AG09309 (cell line): Measurements from ENCODE around the gene EXOC4.

Experiments used
- DNase-seq: peaks from one replicate; pipeline ENCODE4 v3.0.0-alpha.2; 2010; ENCODE audit warnings: low read depth
- H3K4me3 ChIP-seq: 2 replicates; pipeline ENCODE4 v1.5.1; 2011; ENCODE audit warnings: mild to moderate bottlenecking, low read depth, low read length, moderate library complexity; ENCODE audit not compliant: control insufficient read depth
- TF ChIP-seq, protein P1 (sequence below): IDR thresholded peaks from 2 replicates; pipeline ENCODE4 v1.5.1; 2011; ENCODE audit warnings: mild to moderate bottlenecking, low read depth, low read length, inconsistent platforms; ENCODE audit not compliant: insufficient read depth, control insufficient read depth; ENCODE audit errors: missing control alignments

Gene EXOC4

DNA sequence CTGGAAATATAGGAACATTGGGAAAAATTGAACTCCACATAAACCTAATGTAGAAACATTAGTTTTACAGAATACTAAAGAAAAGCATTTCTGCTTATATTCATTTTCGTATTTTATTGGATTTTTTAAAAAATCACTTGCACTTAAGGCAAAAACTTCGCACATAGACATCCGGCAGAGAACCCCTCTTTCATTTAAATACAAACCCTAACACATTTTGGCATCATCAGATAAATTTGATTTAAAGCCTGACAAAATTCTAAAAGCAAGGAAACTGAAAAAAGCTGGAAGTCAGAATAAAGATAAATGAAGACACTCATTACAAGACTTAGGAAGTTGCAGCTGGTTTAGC, 396 bp upstream of the EXOC4 start:
- TF ChIP-seq, protein P1, sequence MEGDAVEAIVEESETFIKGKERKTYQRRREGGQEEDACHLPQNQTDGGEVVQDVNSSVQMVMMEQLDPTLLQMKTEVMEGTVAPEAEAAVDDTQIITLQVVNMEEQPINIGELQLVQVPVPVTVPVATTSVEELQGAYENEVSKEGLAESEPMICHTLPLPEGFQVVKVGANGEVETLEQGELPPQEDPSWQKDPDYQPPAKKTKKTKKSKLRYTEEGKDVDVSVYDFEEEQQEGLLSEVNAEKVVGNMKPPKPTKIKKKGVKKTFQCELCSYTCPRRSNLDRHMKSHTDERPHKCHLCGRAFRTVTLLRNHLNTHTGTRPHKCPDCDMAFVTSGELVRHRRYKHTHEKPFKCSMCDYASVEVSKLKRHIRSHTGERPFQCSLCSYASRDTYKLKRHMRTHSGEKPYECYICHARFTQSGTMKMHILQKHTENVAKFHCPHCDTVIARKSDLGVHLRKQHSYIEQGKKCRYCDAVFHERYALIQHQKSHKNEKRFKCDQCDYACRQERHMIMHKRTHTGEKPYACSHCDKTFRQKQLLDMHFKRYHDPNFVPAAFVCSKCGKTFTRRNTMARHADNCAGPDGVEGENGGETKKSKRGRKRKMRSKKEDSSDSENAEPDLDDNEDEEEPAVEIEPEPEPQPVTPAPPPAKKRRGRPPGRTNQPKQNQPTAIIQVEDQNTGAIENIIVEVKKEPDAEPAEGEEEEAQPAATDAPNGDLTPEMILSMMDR, result no peak
- no peak for DNase-seq
- H3K4me3 ChIP-seq, result no peak overlapping the region

- DNase-seq, result no peak
- peak overlapping the region; percentile 81 for H3K4me3 ChIP-seq
- TF ChIP-seq, protein P1, result no peak
These were observed 619 bp downstream of the EXOC4 start for GRCh38 chr7:133253519-133253875.

DNA sequence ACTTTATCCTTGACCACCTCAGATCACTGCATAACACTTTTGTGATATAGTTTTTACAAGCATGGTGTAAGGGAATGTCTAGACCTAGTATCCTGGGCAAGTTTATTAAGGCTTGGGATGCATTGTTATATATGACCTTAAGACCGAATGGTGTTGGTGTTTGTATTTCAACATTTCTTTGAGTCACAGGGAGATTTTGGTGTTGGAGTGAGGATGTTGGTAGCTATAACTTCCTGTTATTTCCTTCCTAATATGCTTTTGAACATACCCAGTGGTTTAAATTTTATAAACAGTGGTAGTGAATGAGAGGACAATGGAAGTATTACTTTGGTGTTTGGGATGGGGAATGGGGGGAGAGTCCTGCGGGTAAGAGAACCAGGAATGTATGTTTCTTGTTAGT, 2.6 kb downstream of the EXOC4 start:
- no peak overlapping the region for H3K4me3 ChIP-seq
- TF ChIP-seq, protein P1, result no peak
- DNase-seq, result no peak

- TF ChIP-seq, protein P1, result no peak
These were observed 5.3 kb downstream of the EXOC4 start for GRCh38 chr7:133258174-133258573.

DNA sequence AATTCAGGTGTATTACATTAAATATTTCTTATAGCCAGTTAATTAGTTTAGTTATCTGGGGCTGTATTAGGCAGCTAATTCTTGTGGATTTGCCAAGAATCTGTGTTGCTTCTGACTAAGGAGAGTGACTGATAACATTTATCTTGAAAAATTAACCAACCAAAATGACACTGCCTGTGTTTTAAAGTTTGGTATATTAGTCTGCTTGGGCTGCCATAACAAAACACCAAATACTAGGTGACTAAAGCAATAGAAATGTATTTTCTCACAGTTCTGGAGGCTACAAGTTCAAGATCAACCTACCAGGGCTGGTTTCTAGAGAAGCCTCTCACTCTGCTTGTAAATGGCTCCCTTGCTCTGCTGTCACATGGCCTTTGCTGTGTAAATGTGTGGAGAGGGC, 12.9 kb downstream of the EXOC4 start:
- no peak for DNase-seq
- TF ChIP-seq, protein P1, result no peak
- H3K4me3 ChIP-seq, result no peak overlapping the region

More at GRCh38 chr7:133258174-133258573, 5.3 kb downstream of the EXOC4 start:
- DNase-seq, result no peak
- no peak overlapping the region for H3K4me3 ChIP-seq

- TF ChIP-seq, protein P1, result no peak
- no peak for DNase-seq
- H3K4me3 ChIP-seq, result no peak overlapping the region
These were observed 15.5 kb downstream of the EXOC4 start for GRCh38 chr7:133268355-133268754.

DNA sequence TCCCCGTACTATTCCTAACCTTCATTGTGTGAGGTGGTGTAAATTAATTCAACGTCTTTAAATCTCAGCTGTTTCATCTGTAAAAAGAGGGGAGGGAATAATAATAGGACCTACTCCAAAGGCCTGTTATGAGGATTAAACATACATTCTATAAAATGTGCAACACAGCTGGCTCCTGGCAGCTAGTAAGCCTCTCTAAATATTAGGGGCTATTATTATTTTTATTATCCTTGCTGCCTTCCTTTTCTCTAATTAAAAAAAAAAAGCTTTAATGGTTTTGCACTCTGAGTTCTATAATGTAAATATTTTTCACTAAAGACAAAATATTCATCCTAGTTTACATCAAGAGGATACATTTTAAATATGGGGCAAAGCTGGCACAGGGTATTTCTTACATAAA, 19.5 kb downstream of the EXOC4 start:
- H3K4me3 ChIP-seq, result no peak overlapping the region
- no peak for DNase-seq
- TF ChIP-seq, protein P1, result no peak
